Measurements from ENCODE around the gene FXYD6. TPM values are rescaled to one million over a fixed set of nuclear protein-coding genes. Genes with fewer than 3 reads are reported as not detected.

Gene FXYD6
- total and polyA plus RNA-seq, 2 of the 8 experiments (the other 6 are each of a cell fraction or from before 2014, with no cell fraction given): 44.6 to 117 TPM

GRCh38 chr11:117907276-117908108, 31.0 kb upstream of the FXYD6 start:
- WGBS, 2 experiments (ENCODE audit: extremely low coverage in 1 of 2, insufficient coverage in 1 of 2, insufficient read length in 1 of 2, insufficient replicate concordance in 2 of 2, low coverage in 1 of 2, low lambda C conversion rate in 2 of 2, missing lambda C conversion rate in 1 of 2): 37% methylated on average over 24 of the region's 24 CpGs; no CpG with 5 or more reads in 1 of the 2 experiments
- H3K9ac ChIP-seq (replicated peaks in 1 of 4; ENCODE audit: extremely low read depth in 1 of 4, low read depth in 3 of 4, low read length in 3 of 4): no peak overlapping the region
- no peaks in the 10 kb centered on the region for H3K79me2 ChIP-seq (ENCODE audit: control insufficient read depth in 1 of 2, insufficient read depth in 2 of 2, low read length in 2 of 2)
- H2BK15ac ChIP-seq (ENCODE audit: low read length): no peak overlapping the region
- no peak overlapping the region for H2BK20ac ChIP-seq (ENCODE audit: low read length)
- peak overlapping the region; percentile 9 for H4K91ac ChIP-seq (replicated peaks; ENCODE audit: insufficient read length, low read length)
- H3K4me3 ChIP-seq (ENCODE audit: extremely low read depth in 1 of 4, insufficient read depth in 2 of 4, low read depth in 3 of 4, low read length in 4 of 4): peak overlapping the region; percentile 2 to 34 (median 12); a peak in 4 of 8 replicates
- H2AFZ ChIP-seq (ENCODE audit: low read length): 0 out of 2 replicates have a peak overlapping the region, but pooled peaks have one; percentile 43
- no peak overlapping the region for H3K27ac ChIP-seq (ENCODE audit: low read depth, low read length)
- no peaks in the 10 kb centered on the region for H3K79me1 ChIP-seq (ENCODE audit: low read depth, low read length)
- no peak overlapping the region for H3K4ac ChIP-seq (replicated peaks; ENCODE audit: insufficient read length, low read depth, low read length)
- no peak overlapping the region; the same call in 1 of the 2 replicates for H3K18ac ChIP-seq (ENCODE audit: extremely low read depth, low read length)
- H4K8ac ChIP-seq (ENCODE audit: extremely low read depth, insufficient read depth, low read length): no peak overlapping the region
- H3K4me1 ChIP-seq (replicated peaks in 1 of 4; ENCODE audit: control insufficient read depth in 3 of 4, insufficient read depth in 4 of 4, low read length in 3 of 4): peaks cover 0 to 12% (median 3%) of the 10 kb centered on the region in 4 experiments; a peak in 5 of 7 replicates
- H3K27me3 ChIP-seq (replicated peaks in 1 of 4; ENCODE audit: control insufficient read depth in 3 of 4, extremely low read depth in 1 of 4, insufficient read depth in 3 of 4, low read length in 3 of 4): no peaks in the 10 kb centered on the region
- no peak overlapping the region for H3K14ac ChIP-seq (ENCODE audit: insufficient read length)
- H3K36me3 ChIP-seq (ENCODE audit: control insufficient read depth in 2 of 4, insufficient read depth in 4 of 4, low read length in 3 of 4): no peaks in the 10 kb centered on the region
- no peak overlapping the region for H4K5ac ChIP-seq (ENCODE audit: insufficient read length, low read depth, low read length)
- H3K23me2 ChIP-seq (ENCODE audit: low read depth, low read length): peaks cover 3% of the 10 kb centered on the region; the same call in 1 of the 2 replicates
- no peak overlapping the region for H3K56ac ChIP-seq (replicated peaks; ENCODE audit: insufficient read length, low read depth, low read length)
- no peak overlapping the region for H3K23ac ChIP-seq (ENCODE audit: insufficient read length)
- peak overlapping the region; percentile 72; the same call in 1 of the 2 replicates for H2AK5ac ChIP-seq (ENCODE audit: low read depth, low read length)
- no peak overlapping the region for H2BK120ac ChIP-seq (replicated peaks; ENCODE audit: low read depth, low read length)
- no peak for FAIRE-seq
- H3K4me2 ChIP-seq (ENCODE audit: insufficient read depth in 1 of 2, low read depth in 2 of 2, low read length in 2 of 2): peak overlapping the region; percentile 63 to 66
- H4K20me1 ChIP-seq (replicated peaks in 1 of 2; ENCODE audit: control insufficient read depth in 1 of 2, insufficient read depth in 2 of 2, low read length in 2 of 2): no peaks in the 10 kb centered on the region
- H2BK12ac ChIP-seq (ENCODE audit: low read depth, low read length): peak overlapping the region; percentile 51
- ChIA-PET CTCF (ENCODE audit: partially characterized antibody) (interaction anchor here (0.6 to 12.6 kb wide), 29 partner anchors 12 to 298 kb away, joined by 3 to 122 read pairs (median 3); partner anchors contain the start of gene FXYD6), POLR2A (ENCODE audit: partially characterized antibody) (interaction anchor here (1.0 kb wide), 1 partner anchor 31 kb away, joined by 3 read pairs; the partner anchor contains the start of gene FXYD6)
- DNase-seq (ENCODE audit: low read depth in 1 of 2, low spot score in 2 of 2): peak; percentile 64 to 92
- H3K9me3 ChIP-seq (ENCODE audit: insufficient read depth in 2 of 2, low read depth in 1 of 2, low read length in 1 of 2): no peaks in the 10 kb centered on the region
- peak overlapping the region; percentile 8; the same call in 1 of the 2 replicates for H2BK5ac ChIP-seq (ENCODE audit: low read depth, low read length)
- no peak for TF ChIP-seq POU5F1 (IDR thresholded peaks at IDR 0.05; ENCODE audit: low read depth, low read length)
- no peak for TF ChIP-seq CTBP2 (IDR thresholded peaks at IDR 0.05; ENCODE audit: borderline replicate concordance, insufficient read depth, insufficient read length, low read length)
- no peak for TF ChIP-seq KDM5A (IDR thresholded peaks at IDR 0.05; ENCODE audit: low read length)
- peak; percentile 37; the same call in 1 of the 2 replicates for TF ChIP-seq SP1 (IDR thresholded peaks at IDR 0.05; ENCODE audit: low read depth, low read length)
- TF ChIP-seq EZH2 (IDR thresholded peaks at IDR 0.05; ENCODE audit: low read depth, low read length, severe bottlenecking): no peak
- peak; percentile 11 for TF ChIP-seq KDM4A (IDR thresholded peaks at IDR 0.05; ENCODE audit: low read depth, low read length, severe bottlenecking)
- 0 out of 2 replicates have a peak, but pooled peaks have one; percentile 42 for TF ChIP-seq ATF2 (IDR thresholded peaks at IDR 0.05; ENCODE audit: low read length)
- TF ChIP-seq NANOG (IDR thresholded peaks at IDR 0.05; ENCODE audit: insufficient read depth, low read depth, low read length, poor library complexity, severe bottlenecking): no peak
- no peak for TF ChIP-seq NRF1 (IDR thresholded peaks at IDR 0.05; ENCODE audit: low read depth, low read length)
